Mesothelial cell of epicardium (in vitro differentiated cells): Measurements from ENCODE around the gene TNFRSF14. TPM values are rescaled to one million over a fixed set of nuclear protein-coding genes. Genes with fewer than 3 reads are reported as not detected.

Source experiments
- DNase-seq, 2 experiments: peaks; one replicate each; pipeline ENCODE4 v3.0.0; 2021; ENCODE audit warnings: low spot score in 2 of 2; ENCODE audit not compliant: unreplicated experiment in 2 of 2
- H3K27ac Mint-ChIP-seq: 2 replicates; pipeline ENCODE4 v1.8.0; 2021; ENCODE audit warnings: mixed read lengths
- H3K27me3 Mint-ChIP-seq: 2 replicates; pipeline ENCODE4 v1.8.0; 2021; ENCODE audit warnings: low read depth, mixed read lengths
- H3K36me3 Mint-ChIP-seq: 2 replicates; pipeline ENCODE4 v1.8.0; 2021; ENCODE audit warnings: mixed read lengths
- H3K4me1 Mint-ChIP-seq: 2 replicates; pipeline ENCODE4 v1.8.0; 2021; ENCODE audit warnings: mixed read lengths
- H3K4me3 Mint-ChIP-seq: 2 replicates; pipeline ENCODE4 v1.8.0; 2021; ENCODE audit warnings: mild to moderate bottlenecking, moderate library complexity, mixed read lengths
- H3K9me3 Mint-ChIP-seq: 2 replicates; pipeline ENCODE4 v1.8.0; 2021; ENCODE audit warnings: mixed read lengths
- CTCF ChIP-seq: fragments of 200-600 bp; sonication (generic); IDR thresholded peaks from one replicate; pipeline ENCODE4 v1.5.0; 2021; ENCODE audit warnings: antibody characterized with exemption; ENCODE audit not compliant: unreplicated experiment
- total RNA-seq: library from RNA; stranded (reverse); gene quantifications from 3 replicates; pipeline ENCODE4 v1.2.1, GENCODE V29; 2021

The TNFRSF14 gene
- total RNA-seq, 1 donor from 2014 or later = 1.1 TPM

- no peak overlapping the region for H3K4me3 Mint-ChIP-seq
- peaks cover 22% of the 10 kb centered on the region for H3K4me1 Mint-ChIP-seq
- H3K36me3 Mint-ChIP-seq = no peaks in the 10 kb centered on the region
- H3K9me3 Mint-ChIP-seq = no peaks in the 10 kb centered on the region
- DNase-seq = peak in 1 of 2 experiments; percentile 60
- H3K27ac Mint-ChIP-seq = no peak overlapping the region
- no peak for TF ChIP-seq CTCF
- H3K27me3 Mint-ChIP-seq = peaks cover 10% of the 10 kb centered on the region
Measured at GRCh38 chr1:2541619-2542245, 14.4 kb upstream of the TNFRSF14 start.

- H3K27me3 Mint-ChIP-seq = peaks cover 4% of the 10 kb centered on the region
- H3K9me3 Mint-ChIP-seq = no peaks in the 10 kb centered on the region
- H3K27ac Mint-ChIP-seq = no peak overlapping the region
- no peak overlapping the region for H3K4me3 Mint-ChIP-seq
- DNase-seq = no peak
- H3K36me3 Mint-ChIP-seq = no peaks in the 10 kb centered on the region
- no peak for TF ChIP-seq CTCF
- peaks cover 24% of the 10 kb centered on the region for H3K4me1 Mint-ChIP-seq
Measured at GRCh38 chr1:2542246-2542915, 13.8 kb upstream of the TNFRSF14 start.

GRCh38 chr1:2543543-2544092 lies 12.6 kb upstream of the TNFRSF14 start:
- TF ChIP-seq CTCF = no peak
- no peak overlapping the region for H3K27ac Mint-ChIP-seq
- peaks cover 26% of the 10 kb centered on the region for H3K4me1 Mint-ChIP-seq
- H3K4me3 Mint-ChIP-seq = no peak overlapping the region
- no peak for DNase-seq
- no peaks in the 10 kb centered on the region for H3K9me3 Mint-ChIP-seq
- H3K36me3 Mint-ChIP-seq = no peaks in the 10 kb centered on the region
- H3K27me3 Mint-ChIP-seq = peaks cover 4% of the 10 kb centered on the region

GRCh38 chr1:2544093-2544874 lies 11.9 kb upstream of the TNFRSF14 start:
- Mint-ChIP-seq H3K9me3 (no peaks in the 10 kb centered on the region), H3K36me3 (no peaks in the 10 kb centered on the region), H3K27ac (peak overlapping the region; percentile 25), H3K27me3 (peaks cover 1% of the 10 kb centered on the region), H3K4me3 (no peak overlapping the region), H3K4me1 (peaks cover 26% of the 10 kb centered on the region)
- DNase-seq = no peak
- TF ChIP-seq CTCF = no peak

- no peak for DNase-seq
- no peak for TF ChIP-seq CTCF
- H3K27me3 Mint-ChIP-seq = peaks cover 1% of the 10 kb centered on the region
- H3K9me3 Mint-ChIP-seq = no peaks in the 10 kb centered on the region
- peaks cover 26% of the 10 kb centered on the region for H3K4me1 Mint-ChIP-seq
- no peak overlapping the region for H3K4me3 Mint-ChIP-seq
- no peaks in the 10 kb centered on the region for H3K36me3 Mint-ChIP-seq
- H3K27ac Mint-ChIP-seq = peak overlapping the region; percentile 25
Measured at GRCh38 chr1:2544875-2545640, 11.1 kb upstream of the TNFRSF14 start.
